Measurements from ENCODE around the gene KLF5.

KLF5 gene

GRCh38 chr13:73060251-73061160, 1.7 kb downstream of the KLF5 start:
- no peak for DNase-seq

GRCh38 chr13:73061473-73061872, 2.7 kb downstream of the KLF5 start:
- DNase-seq: no peak

GRCh38 chr13:73061876-73062275, 3.1 kb downstream of the KLF5 start:
- no peak for DNase-seq

GRCh38 chr13:73062468-73062867, 3.7 kb downstream of the KLF5 start:
- no peak for DNase-seq

- no peak for DNase-seq
Measured at GRCh38 chr13:73063166-73063565, 4.4 kb downstream of the KLF5 start.

- DNase-seq: no peak
Measured at GRCh38 chr13:73065036-73065435, 6.2 kb downstream of the KLF5 start.

- DNase-seq: no peak
Measured at GRCh38 chr13:73065665-73066340, 7.0 kb downstream of the KLF5 start.

GRCh38 chr13:73069206-73069805, 10.5 kb downstream of the KLF5 start:
- DNase-seq: no peak

GRCh38 chr13:73070451-73071098, 11.8 kb downstream of the KLF5 start:
- no peak for DNase-seq

- DNase-seq: no peak
Measured at GRCh38 chr13:73072239-73072900, 13.6 kb downstream of the KLF5 start.

- DNase-seq: no peak
Measured at GRCh38 chr13:73073050-73073449, 14.2 kb downstream of the KLF5 start.

- no peak for DNase-seq
Measured at GRCh38 chr13:73074014-73074413, 15.2 kb downstream of the KLF5 start.

GRCh38 chr13:73074926-73075325, 16.1 kb downstream of the KLF5 start:
- DNase-seq: no peak

- no peak for DNase-seq
Measured at GRCh38 chr13:73075546-73075945, 16.7 kb downstream of the KLF5 start.

- no peak for DNase-seq
Measured at GRCh38 chr13:73075954-73076353, 17.1 kb downstream of the KLF5 start.

GRCh38 chr13:73077865-73078264, 19.1 kb downstream of the KLF5 start:
- no peak for DNase-seq

- DNase-seq: no peak
Measured at GRCh38 chr13:73079359-73079758, 20.6 kb downstream of the KLF5 start.

GRCh38 chr13:73081256-73081915, 22.6 kb downstream of the KLF5 start:
- DNase-seq: no peak

- DNase-seq: no peak
Measured at GRCh38 chr13:73082471-73082870, 23.7 kb downstream of the KLF5 start.

- no peak for DNase-seq
Measured at GRCh38 chr13:73082895-73083294, 24.1 kb downstream of the KLF5 start.

GRCh38 chr13:73088332-73088935, 29.6 kb downstream of the KLF5 start:
- no peak for DNase-seq

GRCh38 chr13:73089213-73089612, 30.4 kb downstream of the KLF5 start:
- DNase-seq: no peak

Data from stimulated activated CD8-positive, alpha-beta memory T cell treated with anti-CD3 and anti-CD28 coated beads, Interleukin-4, amount 100 ng/mL, for 48 hours (primary cell).